NCI-H1694 (cell line): Measurements from ENCODE around the gene SIL1.
"Not testable (repeated sequence)": the region's sequence is repeated elsewhere in the genome, so short reads cannot be mapped to it uniquely, and the experiment has no call there.

Source experiments
- DNase-seq: peaks from one replicate; lab custom pipeline; 2025; lab: John Stamatoyannopoulos, UW

SIL1 gene

GRCh38 chr5:139177281-139177680 is 20.9 kb downstream of the SIL1 start:
- not testable (repeated sequence) for DNase-seq

GRCh38 chr5:139174382-139174781 is 23.8 kb downstream of the SIL1 start:
- DNase-seq, result not testable (repeated sequence)

DNA sequence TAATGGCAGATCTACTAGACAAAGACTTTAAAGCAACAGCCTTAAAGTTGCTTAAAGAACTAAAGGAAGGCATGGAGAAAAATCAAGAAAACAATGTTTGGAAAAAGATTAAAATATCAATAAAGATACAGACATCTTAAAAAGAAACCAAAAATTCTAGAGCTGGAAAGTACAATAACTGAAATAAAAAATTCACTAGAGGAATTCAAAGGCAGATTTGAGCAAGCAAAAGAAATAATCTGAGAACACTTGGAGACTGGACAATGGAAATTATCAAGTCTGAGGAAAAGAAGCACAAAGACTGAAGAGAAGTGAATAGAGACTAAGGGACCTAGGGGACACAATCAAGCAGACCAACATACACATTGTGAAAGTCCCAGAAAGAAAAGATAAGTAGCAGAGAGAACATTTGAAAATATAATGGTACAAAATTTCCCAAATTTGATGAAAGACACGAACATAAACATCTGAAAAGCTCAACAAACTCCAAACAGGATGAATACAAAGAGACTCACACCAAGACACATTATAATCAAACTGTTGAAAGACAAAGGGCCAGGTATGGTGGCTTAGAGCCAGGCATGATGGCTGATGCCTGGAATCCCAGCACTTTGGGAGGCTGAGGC is 26.3 kb downstream of the SIL1 start:
- DNase-seq, result no peak

- no peak for DNase-seq
These were observed 30.0 kb downstream of the SIL1 start for GRCh38 chr5:139167952-139168720.

GRCh38 chr5:139167533-139167932 is 30.6 kb downstream of the SIL1 start:
- no peak for DNase-seq

GRCh38 chr5:139167063-139167462 is 31.1 kb downstream of the SIL1 start:
- DNase-seq, result no peak

- DNase-seq, result not testable (repeated sequence)
These were observed 33.3 kb downstream of the SIL1 start for GRCh38 chr5:139164897-139165296.

DNA sequence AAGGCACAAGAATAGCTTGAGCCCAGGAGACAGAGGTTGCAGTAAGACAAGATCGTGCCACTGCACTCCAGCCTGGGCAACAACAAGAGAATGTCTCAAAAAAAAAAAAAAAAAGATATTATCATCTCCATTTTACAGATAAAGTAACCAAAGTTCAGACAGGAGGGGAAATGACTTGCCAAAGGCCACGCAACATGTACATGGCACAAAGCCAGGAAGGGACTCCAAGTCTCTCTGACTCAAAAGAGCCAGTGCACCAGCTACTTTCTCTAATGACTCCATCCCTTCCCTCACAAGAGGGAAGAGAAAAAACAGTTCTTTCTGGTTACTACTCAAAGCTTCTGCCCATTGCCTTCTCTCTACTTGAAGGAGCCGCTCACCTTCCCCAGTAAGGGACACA is 34.1 kb downstream of the SIL1 start:
- no peak for DNase-seq

DNA sequence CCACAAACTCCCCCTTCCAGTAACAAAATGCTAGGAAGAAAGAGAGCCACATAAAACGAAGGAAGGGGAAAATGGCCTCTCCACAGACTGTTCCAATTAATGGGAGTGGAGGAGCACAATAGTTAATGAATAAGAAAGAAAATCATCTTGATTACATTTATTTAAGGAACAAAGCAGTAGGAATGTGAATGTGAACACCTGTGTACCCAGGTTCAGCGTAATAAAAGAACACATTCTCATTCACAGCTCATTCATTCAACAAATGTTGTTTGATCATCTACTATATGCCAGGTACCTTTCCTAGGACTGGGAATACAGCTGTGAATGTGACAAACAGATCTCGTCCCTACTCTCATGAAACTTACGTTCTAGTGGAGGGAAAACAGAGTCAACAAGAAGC is 35.7 kb downstream of the SIL1 start:
- DNase-seq, result no peak

DNA sequence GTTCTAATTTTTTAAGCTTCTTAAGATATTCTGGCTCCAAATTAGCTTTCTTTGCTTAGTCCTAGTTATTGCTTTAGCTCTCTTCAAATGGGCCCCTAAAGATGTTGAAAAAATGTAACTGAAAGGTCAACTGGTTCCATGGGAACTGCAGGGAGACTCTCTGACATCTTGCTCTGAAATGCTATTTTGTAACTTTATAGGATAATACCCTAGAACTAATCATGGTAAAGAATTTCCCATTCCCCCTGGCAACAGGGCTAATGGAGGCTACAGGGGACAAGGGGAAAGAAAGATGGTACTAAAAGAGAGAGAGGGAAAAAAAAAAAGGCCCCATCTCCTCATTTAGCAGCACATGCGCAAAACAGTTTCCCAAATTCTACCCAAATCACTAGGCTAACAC is 39.4 kb downstream of the SIL1 start:
- no peak for DNase-seq

- DNase-seq, result no peak
These were observed 40.6 kb downstream of the SIL1 start for GRCh38 chr5:139157556-139157955.

DNA sequence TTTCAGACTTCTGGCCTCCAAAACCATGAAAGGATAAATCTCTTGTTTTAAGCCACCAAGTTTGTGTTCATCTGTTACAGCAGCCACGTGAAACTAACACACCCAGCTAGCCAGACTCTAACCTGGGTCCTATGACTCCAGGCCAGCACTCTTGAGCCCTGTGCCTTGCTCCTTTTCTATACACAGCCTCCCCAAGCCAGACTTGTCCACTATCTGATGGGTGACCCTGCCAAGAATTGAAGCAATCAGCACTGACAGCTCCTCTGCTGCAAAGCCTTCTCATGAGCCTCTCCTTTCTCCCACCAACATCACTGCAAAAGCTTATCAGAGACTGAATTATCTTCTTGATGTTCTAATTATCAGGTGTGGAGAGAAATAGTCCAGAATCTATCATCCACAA is 41.4 kb downstream of the SIL1 start:
- DNase-seq, result no peak

DNA sequence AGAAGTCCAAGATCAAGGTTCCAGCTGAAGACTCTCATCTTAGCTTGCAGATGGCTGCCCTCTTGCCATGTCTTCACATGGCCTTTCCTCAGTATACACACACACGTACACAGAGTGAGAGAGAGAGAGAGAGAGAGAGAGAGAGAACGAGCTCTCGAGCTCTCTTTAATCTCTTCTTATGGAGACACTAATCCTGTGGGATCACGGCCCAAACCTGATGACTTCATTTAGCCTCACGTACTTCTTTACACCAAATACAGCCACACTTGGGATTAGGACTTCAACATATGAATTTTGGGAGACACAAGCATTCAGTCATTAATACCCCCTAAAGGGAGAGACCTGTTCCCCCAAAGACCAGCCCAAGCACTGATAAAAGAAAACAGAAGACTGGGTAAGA is 42.8 kb downstream of the SIL1 start:
- no peak for DNase-seq

- no peak for DNase-seq
These were observed 46.3 kb downstream of the SIL1 start for GRCh38 chr5:139151902-139152301.

GRCh38 chr5:139150367-139150999 is 47.7 kb downstream of the SIL1 start:
- DNase-seq, result no peak

DNA sequence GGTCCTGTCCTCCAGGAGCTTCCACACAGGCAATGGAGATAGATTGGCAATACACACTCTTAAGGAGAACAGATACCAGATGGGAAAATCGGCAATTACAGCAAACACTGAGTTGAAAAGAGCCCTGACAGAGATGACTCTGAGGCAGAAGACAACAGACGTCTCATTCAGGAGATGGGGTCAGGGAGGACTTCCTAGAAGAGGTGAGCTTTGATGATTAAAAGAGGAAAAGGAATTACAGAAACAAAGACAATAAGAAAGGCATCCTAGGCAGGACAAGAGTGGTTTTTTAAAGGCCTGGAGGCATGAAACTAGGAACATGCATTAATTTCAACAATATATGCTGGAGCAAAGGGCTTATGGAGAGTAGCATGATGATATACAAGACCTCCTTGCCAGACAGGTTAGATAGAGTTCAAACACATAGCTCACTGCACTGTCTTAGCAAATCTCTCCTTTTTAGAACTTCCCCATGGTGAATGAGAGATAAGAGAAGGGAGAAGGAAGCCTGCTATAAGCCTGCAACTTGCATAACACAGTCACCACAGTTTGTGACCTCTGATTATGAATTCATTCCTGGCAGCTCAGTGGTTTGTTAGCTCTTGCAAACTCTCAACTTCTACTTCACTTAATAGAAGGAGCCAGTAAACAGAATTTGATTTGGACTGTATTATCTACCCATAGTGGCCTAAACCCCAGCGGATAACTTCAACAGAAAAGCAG is 48.5 kb downstream of the SIL1 start:
- DNase-seq, result no peak

DNA sequence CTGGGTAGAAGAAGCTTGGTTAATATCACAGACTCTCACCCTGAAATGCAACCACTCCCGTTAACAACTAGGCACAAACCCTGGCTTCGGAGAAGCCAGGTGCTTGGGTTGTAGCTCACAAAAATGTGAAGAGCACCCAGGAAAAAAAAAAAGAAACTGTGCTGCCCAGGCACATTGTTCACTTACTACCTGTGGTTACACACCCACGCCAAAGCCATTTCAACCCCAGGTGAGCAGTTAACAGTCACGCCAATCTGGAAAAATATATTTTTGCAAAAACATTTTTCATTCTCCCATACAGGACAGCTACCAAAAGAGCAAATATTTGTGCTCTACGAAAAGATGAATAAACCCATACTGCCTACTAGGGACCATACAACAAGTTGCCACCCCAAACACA is 49.2 kb downstream of the SIL1 start:
- no peak for DNase-seq

GRCh38 chr5:139148306-139148705 is 49.9 kb downstream of the SIL1 start:
- DNase-seq, result no peak

GRCh38 chr5:139147483-139148087 is 50.6 kb downstream of the SIL1 start:
- DNase-seq, result no peak

DNA sequence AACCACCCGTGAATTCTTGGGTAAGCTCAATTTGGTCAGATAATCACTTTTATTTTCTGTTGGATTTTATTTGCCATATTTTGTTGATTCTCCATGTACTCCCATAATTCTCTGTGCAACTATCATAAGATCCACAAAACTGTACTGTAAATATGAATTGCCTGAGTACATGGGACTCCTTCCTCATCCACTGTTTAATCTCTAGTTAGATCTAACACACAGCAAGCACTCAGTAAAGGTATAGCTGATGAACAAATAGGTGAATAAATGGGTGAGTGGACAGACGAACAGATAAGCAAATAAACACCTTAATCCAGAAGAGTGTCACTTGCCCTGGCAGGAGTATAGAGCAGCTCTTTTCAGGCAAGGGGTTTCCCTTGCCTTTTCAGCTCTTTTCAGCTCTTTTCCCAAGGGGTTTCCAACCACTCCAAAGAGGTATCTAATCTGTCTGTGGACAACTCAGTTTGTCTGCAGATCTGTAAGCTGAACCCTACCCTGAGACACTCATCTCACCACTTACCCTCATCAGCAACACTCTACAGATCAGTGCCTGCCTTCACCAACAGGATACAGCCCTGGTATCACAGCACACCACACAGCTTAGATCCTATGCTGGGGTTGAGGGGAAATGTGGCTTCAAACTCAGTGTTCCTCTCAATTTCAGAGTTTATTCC is 51.2 kb downstream of the SIL1 start:
- no peak for DNase-seq

DNA sequence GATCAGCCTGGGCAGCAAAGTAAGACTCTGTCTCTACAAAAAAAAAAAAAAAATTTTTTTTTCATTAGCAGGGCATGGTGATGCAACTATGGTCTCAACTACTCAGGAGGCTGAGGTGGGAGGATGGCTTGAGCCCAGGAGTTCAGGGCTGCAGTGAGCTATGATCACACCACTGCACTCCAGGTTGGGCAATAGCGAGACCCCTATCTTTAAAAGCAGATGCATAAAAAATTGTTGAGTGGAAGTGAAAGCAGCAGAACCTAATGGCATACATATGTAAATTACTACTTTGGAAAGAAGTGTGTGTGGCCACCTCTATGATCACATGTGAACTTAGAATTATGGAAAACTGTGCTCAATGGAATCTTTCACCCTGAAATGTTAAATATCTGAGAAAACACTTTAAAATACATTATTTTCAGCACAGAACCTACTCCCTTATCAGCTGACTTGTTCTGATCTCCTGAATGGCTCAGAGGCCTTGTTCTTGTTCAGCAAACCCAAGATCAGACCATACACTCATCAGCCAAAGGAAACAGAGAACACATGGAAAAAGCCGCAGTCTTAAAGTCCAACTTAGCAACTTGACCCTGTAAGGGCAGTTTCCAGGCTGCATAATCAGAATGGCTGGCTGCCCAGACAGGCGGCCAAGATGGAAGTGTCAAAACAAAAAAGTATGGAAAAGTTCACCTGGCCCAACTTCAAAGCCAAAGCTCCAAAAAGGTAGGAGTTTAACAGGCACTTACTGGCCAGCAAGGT is 56.5 kb downstream of the SIL1 start:
- no peak for DNase-seq
